Activated CD4-positive, alpha-beta T cell treated with anti-CD3 and anti-CD28 coated beads, Interleukin-2, amount 50 U/mL, for 48 hours (primary cell): ENCODE measurements around the gene CD248.
"Not testable (repeated sequence)": the region's sequence is repeated elsewhere in the genome, so short reads cannot be mapped to it uniquely, and the experiment has no call there.

Experiments
- DNase-seq, 2 experiments: peaks; one replicate each; pipeline ENCODE4 v3.0.0-alpha.2; 2020

CD248 gene

DNA sequence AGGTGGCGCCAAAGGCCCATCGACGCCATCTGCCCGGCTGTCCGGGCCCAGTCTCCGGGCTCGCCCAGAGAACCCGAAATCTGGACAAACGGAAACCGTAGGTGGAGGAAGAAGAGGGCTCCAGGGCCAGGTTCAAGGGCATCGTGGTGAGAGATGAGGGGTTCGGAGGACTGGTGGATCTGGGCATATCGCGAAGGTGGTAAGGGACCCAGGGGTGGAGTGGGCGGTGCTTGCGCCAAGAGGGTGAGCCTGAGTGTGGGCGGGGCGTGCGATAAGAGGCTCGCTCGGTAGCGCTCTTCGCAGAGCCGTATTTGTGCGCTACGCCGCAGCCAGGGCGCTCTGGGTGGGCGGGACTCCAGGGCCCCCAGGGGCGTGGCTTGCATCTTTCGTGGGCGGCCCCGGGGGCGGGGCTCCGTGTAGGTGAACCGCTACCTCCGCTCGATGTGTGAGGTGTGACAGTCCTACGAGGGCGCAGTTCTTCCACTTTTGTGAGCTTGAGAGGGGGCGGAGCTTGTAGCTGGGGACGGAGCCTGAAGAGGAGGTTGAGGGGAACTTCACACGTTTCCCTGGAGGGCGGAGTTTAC is 4.8 kb downstream of the CD248 start:
- peak; percentile 85 to 88 for DNase-seq

DNA sequence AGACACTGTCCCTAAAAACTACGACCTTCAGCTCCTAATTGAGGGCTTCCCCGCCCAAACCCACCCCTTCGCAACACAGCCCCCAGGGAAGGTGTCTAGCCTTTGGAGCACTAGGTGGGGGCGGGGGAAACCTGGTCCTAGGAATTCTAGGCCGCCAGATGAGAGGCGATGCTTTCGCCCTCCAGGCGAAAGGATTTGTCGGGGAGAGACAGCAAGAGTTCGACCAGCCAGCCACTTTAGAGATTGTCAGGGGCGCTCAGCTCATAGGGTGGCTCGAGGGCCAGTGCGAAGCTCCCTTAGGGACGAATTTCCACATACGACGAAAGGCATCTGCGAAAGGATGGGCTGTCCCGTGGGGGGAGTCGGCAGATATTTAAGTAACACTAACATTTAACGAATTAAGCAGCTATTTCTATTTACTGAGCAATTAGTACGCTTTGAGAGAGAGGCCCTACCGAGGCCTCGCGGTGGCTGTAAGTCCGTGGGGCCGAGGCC is 5.3 kb downstream of the CD248 start:
- no peak for DNase-seq

DNA sequence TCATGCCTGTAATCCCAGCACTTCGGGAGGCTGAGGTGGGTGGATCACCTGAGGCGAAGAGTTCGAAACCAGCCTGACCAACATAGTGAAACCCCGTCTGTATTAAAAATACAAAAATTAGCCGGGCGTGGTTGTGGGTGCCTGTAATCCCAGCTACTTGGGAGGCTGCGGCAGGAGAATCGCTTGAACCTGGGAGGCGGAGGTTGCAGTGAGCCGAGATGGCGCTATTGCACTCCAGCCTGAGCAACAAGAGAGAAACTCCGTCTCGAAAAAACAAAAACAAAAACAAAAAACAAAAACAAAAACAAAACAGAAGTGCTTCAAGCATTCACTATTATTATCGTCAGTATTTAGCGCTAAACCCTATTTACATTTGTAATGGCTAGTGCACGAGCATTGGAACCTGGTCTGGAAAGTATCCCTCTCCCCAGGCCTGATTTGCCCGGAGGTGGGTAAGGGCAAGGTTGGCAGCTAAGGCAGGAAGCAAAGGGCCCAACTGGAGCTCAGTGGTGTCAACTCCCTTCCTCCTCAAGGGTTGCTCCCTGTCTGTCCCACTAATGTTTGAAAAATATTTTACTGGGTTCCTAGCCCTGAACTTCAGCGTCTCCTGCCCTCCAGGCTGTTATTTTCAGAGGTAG is 5.9 kb downstream of the CD248 start:
- DNase-seq, result not testable (repeated sequence)

DNA sequence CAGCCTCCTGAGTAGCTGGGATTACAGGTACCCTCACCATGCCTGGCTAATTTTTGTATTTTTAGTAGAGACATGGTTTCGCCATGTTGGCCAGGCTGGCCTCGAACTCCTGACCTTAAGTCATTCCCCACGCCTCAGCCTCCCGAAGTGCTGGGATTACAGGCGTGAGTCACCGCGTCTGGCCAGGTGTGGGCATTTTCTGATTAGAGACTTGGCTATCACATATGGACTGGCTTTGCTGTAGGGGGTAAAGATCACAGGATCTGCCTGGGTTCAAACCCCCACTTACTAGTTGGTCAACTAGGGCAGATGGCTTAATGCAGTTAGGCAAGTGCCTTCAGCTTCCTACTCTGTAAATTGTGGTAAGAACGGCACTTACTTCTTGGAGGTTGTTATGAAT is 6.5 kb downstream of the CD248 start:
- DNase-seq, result no peak

DNA sequence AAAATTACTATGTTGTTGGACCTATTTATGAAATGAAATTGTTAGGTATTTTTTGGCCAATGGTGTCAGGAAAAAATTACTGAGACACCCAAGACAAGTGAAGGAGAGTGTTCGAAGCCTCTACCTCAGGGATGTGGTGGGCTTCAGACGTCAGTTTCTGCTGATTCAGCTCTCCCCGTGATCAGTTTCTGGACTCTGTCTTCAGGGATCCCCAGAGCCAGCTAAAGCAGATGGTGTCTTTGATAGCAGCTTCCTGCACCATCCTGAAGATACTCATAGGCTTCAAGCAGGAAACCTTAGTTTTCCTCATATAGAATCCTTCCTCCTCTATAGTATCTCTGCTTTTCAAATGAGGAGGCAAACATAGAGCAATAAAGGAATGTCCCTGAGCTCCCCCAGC is 7.4 kb downstream of the CD248 start:
- no peak for DNase-seq

DNA sequence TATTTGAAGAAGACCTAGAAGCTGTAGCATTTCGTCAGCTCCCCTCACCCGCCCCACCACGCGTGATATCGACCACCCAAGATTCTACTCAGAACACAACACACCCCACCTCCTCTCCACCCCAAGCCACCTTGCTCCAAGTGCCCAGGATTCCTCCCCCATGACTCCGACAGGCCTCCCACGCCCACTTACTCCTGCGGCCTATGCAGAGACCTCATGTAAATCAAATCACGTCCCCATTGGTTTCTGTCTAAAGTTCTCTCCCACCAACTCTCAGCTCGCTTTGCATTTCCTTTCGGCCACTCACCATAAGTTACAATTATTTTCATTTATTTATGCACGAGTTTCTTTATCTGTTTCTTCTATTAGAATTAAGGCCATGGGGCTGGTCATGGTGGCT is 14.2 kb downstream of the CD248 start:
- DNase-seq, result no peak

DNA sequence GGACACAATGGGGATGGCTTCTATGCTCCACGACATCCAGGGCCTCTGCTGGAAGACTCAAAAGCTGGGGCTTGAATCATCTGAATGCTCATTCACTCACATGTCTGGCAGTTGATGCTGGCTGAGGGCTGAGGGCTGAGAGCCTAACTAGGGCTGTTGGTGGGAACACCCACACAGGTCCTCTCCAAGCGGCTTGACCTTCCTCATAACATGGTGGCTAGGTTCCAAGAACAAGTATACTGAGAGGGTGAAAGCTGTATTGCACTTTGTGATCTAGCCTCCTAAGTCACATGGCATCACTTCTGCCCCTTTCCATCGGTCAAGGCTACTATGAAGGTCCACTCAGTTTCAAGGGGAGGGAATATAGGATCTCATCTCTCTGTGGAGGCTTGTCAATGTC is 17.7 kb downstream of the CD248 start:
- no peak for DNase-seq

DNA sequence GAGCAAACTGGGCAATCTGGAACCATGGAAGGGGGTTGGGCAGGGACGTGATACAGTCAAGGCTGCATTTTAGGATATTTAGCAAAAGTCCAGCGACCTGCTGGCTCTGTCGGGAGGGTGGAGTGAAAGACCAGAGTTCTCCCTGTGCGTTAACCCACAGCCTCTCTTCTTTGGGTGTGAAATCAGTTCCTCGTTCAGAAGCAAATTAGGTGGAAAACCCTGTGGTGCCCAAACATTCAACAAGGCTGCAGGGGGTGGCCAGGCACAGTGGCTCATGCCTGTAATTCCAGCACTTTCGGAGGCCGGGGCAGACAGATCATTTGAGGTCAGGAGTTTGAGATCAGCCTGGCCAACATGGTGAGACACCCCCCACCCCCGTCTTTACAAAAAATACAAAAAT is 19.2 kb downstream of the CD248 start:
- no peak for DNase-seq

DNA sequence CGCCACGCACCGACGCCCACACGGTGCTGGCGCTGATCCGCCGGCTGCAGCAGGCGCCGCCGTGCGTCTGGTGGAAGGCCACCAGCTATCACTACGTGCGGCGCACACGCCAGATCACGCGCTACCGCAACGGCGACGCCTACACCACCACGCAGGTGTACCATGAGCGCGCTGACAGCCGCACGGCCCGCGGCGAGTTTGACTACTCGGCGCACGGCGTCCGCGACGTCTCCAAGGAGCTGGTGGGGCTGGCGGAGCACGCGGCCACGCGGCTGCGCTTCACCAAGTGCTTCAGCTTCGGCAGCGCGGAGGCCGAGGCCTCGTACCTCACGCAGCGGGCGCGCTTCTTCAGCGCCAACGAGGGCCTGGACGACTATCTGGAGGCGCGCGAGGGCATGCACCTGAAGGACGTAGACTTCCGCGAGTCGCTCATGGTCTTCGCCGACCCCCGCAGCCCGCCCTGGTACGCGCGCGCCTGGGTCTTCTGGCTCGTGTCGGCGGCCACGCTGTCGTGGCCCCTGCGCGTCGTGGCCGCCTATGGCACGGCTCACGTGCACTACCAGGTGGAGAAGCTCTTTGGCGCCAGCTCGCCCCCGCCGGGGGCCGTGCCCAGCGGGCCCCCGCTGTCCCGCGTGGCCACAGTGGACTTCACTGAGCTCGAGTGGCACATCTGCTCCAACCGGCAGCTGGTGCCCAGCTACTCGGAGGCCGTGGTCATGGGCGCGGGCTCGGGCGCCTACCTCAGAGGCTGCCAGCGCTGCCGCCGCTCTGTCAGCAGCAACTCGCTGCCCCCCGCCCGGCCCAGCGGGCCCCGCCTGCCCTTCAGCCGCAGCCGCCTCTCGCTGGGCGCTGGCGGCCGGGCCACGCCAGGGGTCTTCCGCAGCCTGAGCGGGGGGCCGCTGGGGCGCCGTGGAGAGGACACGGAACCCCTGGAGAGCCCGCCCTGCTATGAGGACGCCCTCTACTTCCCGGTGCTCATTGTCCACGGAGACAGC is 21.9 kb downstream of the CD248 start:
- DNase-seq, result no peak

DNA sequence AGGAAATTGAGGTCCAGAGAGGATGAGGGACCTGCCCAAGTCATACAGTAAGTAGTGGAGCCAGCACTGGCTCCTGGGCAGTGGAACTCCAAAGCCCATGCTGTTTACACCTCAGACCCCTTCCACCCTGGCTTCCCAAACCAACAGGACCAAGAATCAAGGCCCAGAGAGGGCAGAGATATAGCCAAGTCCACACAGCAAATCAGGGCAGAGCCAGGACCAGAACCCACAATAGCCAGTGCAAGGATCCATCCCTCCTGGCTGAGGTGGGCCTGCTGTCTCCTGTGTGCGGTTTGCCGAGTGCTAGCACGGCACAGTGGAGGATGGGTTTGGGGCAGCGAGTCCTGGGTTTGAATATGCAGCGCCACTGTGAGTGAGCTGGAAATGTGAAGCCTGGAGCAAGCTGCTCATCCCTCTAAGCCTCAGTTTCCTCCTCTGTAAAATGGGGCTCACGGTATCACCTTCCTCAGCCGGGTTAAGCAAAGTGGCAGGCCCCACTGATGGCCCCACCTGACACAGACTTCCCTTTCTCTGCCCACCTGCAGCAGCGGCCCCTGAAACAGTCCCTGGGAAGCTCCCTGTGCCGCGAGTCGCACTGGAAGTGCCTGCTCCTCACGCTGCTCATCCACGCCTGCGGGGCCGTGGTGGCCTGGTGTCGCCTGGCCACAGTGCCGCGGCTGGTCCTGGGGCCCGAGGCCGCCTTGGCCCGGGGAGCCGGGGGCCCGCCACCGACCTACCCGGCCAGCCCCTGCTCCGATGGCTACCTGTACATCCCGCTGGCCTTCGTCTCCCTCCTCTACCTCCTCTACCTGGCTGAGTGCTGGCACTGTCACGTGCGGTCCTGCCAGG is 22.8 kb downstream of the CD248 start:
- DNase-seq, result no peak

DNA sequence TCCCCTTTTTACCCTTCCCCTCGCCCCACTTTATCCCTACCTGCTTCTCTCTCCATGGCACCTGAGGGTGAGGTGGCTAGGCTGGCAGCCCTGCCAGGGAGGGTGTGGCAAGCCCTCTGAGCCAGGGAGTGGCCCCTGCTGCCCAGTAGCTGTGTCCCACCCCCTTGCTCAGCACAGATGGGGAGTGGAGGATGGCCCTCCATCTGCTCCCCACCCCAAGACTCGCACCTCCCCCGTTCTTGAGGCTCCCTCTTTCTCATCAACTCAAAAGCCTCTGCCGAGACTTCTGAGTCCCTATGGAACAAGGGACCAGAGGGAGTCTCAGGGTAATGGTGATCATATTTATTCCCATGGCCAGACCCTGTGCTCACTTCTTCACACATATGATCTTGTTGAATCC is 23.5 kb downstream of the CD248 start:
- no peak for DNase-seq

DNA sequence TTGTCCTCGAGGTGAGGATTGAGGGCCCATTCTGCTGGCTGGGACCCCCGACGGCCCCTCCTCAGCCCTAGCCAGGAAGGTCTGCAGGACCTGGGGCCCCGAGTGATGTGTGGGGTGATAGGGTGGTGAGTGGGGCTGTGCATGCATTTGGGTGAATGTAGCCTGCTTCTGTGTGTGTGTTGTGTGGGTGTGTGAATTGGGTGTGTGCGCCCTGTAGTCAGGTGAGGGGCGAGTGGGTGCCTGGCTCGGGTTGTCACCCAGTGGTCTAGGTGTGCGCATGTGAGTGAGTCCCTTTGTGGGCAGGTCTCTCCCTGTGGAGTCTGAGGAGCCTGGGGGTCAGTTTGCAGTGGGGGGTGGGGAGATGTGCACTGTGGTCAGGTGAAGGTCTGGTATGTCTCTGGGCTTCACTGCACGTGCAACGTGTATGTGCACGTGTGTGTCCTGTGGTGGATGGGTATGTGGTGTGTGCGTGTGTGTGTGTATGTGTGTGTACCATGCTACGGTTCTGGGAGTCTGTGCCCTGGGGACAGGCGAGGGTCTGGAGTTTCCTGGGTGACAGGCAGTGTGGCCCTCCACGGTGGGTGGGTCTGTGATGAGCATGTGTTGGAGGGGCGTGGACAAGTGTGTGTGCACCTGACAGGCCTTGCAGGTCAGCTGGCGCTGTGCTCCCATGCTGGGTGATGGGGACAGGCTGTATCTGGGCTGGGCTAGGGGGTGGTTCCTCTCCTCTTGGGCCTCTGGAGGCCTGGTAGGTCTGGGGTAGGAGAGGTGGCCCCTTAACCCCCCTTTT is 24.1 kb downstream of the CD248 start:
- DNase-seq, result no peak

DNA sequence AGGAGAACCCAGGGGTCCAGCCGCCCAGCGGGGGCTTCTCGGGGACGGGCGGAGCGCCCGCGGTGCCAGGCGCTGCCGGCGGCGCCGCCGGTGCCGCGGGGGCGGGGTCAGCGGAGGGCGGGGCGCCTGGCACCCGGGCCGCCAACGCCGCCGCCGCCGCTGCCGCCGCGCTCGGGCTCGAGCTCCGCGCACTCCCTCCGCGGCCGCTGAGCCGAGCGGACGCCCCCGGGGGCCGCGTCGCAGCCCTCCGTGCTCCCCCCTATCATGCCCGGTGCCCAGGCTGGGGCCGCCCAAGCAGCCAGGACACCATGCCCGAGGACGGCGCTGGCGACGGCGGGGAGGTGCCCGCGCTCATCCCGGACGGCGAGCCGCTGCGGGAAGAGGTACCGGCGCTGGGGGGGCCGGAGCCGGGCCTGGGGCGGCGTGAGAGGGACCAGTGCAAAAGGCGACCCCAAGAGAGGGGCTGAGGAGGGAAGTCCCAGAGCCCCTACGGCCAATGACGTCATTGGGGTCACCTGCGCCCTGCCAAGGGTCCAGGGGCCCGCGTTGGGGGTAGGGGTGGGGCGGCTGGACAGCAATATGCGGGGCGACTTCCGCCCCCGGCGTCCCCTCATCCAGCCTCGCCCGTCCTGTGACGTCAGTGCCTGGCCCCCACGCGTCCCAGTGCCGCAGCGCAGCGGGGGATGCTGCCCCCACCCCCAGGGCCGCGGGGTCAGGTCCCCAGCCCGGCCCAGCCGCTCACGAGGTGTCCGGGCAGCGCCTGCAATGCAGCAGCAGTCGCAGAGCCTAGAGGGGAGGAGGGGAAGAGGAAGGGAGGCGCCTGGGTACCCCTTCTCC is 24.9 kb downstream of the CD248 start, which contains the start of gene TMEM151A:
Gene TMEM151A, plus strand, starts transcription at position 189 of the 837 bp plus-strand sequence. Its CDS starts 120 bp downstream, at position 309.
- DNase-seq, result no peak

DNA sequence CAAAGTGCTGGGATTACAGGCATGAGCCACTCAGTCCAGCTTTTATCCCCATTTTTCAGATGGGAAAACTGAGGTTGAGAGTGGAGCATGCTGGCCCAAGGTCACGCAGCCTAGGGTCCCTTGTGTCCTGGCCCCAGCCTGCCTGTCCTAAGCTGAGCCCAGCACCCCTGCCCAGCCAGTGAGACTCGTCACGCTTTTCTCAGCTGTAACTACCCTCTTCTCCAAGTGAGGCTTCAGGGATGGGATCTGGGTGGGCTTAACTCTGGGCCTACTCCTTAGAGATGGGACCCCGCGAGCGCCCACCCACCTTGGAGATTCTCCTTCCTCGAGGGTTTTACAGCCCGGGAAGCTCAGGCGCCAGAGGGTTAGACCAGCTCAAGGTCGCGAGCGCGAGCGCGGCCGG is 25.5 kb downstream of the CD248 start:
- DNase-seq, result no peak

DNA sequence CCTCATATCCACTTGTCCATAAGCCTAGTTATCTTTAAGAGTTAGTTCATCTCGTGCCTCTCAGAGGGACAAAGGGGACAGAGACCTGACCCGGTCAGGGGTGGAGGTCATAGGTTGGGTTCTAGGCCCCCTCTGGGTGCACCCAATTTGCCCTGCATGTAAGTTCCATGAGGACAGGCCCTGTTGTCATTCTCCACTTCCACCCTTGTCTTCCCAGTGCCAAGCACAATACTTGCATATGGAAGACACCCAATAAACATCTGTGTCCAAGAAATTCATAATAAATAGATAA is 26.6 kb downstream of the CD248 start:
- no peak for DNase-seq

DNA sequence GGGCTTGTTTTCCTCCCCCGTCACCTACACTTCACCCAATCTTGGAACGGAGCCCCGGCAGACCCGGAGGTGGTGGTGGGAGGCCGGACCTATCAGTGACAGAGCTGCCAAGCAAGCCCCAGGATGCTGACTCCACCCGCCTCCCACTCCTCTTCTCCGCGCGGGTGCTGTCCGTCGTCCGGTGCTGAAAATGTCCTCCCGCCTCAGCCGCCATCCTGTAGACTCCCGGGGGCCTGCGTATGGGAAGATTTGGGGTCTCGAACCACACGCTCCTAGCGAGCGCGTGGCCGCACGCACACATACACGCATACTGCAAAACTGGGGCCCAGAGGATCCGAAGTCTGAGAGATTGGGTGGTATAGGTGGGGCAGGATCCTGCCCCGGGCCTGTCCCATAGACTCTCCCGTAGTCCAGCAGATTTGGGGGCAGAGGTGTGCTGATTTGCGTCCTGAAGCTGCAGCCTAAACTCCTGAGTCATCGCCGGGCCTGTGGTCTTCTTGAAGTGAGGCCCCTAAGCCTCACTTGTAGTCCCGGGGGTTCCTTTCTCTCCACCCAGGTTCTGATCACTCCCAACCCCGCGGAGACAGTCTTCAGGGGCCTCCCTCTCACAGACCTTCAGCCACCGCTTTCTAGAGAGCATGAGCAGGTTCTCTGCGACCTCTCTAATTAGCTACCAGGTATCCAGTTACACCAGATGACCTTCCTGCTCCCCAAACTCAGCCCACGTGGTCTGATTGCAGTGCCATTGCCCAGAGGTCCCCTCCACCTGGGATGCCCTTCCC is 27.1 kb downstream of the CD248 start:
- DNase-seq, result peak; percentile 86 to 89

DNA sequence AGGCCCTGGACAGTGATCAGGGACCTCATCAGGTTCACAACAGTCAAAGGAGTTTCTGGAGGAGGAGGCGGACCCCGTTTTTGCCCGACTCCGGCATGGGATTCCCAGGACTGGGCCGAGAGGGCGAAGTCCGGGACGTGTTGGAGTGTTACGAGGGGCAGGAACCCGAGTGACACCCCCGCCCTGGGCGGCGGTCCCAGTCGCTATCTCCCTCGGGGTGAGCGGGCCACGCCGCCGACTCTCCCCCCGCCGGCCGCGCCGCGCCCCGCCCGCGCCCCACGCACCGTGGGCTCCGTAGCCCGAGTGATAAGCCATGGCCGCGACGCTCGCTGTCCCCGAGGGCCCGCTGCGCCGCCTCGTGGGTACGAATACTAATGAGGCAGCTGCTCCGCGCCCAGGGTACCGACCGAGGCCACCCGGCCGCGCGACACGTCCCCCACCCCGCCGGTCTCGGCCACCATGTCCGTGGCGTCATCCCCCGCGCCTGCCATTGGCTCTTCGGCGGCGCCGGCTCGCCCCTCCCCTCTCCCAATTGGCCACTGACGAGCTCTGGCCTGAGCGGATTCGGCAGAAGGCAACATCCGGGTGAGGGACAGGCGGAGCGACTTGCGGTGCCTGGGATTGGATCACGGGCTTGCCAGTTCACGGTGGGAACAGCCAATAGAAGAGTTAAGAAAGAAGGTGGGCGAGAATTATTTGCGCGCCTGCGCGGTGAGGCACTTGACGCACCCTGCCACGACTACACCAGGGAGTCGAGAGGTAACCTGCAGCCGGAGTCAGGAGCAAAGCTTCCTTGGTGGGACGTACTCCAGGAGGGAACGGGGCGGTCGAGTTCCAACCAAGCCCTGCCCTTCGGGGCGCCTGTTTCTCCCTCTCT is 27.9 kb downstream of the CD248 start, which contains the start of gene YIF1A:
Gene YIF1A, minus strand, starts transcription at position 473 of the 877 bp plus-strand sequence. Its CDS starts 158 bp downstream, at position 315.
- DNase-seq, result peak; percentile 98

DNA sequence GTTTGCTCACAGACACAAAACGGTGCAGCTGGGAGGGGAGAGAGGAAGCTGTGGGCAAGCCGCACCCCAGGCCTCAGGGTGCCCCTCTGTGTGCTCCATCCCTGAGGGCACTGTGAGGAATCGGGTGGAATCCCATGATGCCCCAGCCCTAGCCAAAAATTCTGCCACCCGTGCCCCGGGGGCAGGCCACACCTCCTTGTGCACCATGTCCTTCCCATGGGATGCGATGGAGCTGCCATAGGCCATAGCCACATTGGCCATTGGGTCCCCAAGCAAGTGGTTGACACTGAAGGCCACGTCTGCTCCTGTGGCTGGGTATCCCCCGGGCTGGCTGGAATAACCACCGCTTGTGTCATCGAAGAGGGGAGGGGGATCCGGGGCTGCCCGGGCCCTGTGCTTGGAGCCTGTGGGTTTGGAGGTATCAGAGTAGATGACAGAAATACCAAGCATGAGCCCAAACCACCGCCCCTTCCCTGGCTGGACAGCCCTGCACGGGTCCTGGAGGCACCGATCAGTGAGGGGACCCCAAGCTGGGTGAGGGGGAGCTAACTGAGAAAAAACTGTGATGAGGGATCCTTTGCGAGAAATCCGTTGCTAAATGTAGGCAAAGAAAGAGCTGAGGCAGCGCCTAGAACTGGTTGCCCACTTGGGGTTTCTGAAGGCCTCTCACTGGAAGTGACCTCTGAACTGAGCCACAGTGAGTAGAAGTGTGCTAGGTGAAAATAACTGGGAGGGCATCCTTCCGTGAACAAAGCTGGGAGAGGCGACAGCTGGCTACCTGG is 28.8 kb downstream of the CD248 start:
- DNase-seq, result no peak
